ENCODE measurements around the gene SPTLC2.

Gene SPTLC2

DNA sequence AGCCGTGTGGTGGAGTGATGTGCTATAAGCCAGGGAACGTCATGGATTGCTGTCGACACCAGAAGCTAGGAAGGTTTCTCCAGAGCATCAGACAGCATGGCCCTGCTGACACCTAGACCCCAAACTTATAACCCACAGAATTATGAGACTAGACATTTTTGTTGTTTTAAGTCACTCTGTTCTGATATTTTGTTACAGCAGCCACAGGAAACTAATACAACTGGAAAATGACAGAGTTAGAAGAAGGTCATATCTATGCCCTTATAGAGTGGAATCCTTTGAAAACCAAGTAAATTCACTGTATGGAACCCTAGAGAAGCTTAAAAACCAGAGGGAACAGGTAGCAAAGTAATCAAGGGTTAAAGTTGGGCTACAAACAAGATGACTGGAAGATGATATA, 42.5 kb downstream of the SPTLC2 start:
- no peak overlapping the region for H3K4me3 ChIP-seq (ENCODE audit: low read depth, low read length)
- no peak overlapping the region for H3K27ac ChIP-seq (ENCODE audit: low read depth, low read length)
- H3K36me3 ChIP-seq (ENCODE audit: insufficient read depth, low read length), result peaks cover 15% of the 10 kb centered on the region; the same call in 1 of the 2 replicates
- H3K79me2 ChIP-seq (ENCODE audit: control insufficient read depth, insufficient read depth, low read length, unreplicated experiment), result peaks cover 7% of the 10 kb centered on the region
- no peaks in the 10 kb centered on the region for H3K27me3 ChIP-seq (ENCODE audit: insufficient read depth, low read length)
- H3K4me1 ChIP-seq (ENCODE audit: control insufficient read depth, insufficient read depth, low read length, unreplicated experiment), result no peaks in the 10 kb centered on the region
- H2AFZ ChIP-seq (ENCODE audit: low read length, unreplicated experiment), result no peak overlapping the region

GRCh38 chr14:77570706-77571268, 45.6 kb downstream of the SPTLC2 start:
- Histone ChIP-seq H3K4me3 (ENCODE audit: low read depth, low read length) (no peak overlapping the region), H2AFZ (ENCODE audit: low read length, unreplicated experiment) (no peak overlapping the region), H3K4me1 (ENCODE audit: control insufficient read depth, insufficient read depth, low read length, unreplicated experiment) (no peaks in the 10 kb centered on the region), H3K27ac (ENCODE audit: low read depth, low read length) (no peak overlapping the region), H3K27me3 (ENCODE audit: insufficient read depth, low read length) (no peaks in the 10 kb centered on the region), H3K79me2 (ENCODE audit: control insufficient read depth, insufficient read depth, low read length, unreplicated experiment) (no peaks in the 10 kb centered on the region), H3K36me3 (ENCODE audit: insufficient read depth, low read length) (peaks cover 18% of the 10 kb centered on the region; the same call in 1 of the 2 replicates)

DNA sequence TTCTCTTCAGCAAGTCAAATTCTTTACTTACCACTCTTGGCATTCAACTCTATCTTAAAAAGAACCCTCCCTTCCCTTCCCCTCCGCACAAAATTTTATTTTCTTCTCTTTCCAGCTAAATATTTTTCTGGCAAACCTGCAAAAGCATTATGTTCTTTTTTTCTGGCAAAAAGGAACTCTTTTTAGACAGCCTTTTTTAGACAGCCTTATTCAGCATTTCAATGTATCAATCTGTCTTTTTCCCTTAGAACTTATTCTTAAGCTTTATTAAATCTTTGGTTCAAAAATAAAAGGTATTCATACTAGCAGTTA, 50.5 kb downstream of the SPTLC2 start:
- H3K36me3 ChIP-seq (ENCODE audit: insufficient read depth, low read length), result peaks cover 17% of the 10 kb centered on the region
- H2AFZ ChIP-seq (ENCODE audit: low read length, unreplicated experiment), result no peak overlapping the region
- peaks cover 2% of the 10 kb centered on the region for H3K79me2 ChIP-seq (ENCODE audit: control insufficient read depth, insufficient read depth, low read length, unreplicated experiment)
- no peak overlapping the region for H3K4me3 ChIP-seq (ENCODE audit: low read depth, low read length)
- H3K27ac ChIP-seq (ENCODE audit: low read depth, low read length), result peak overlapping the region; percentile 23
- H3K4me1 ChIP-seq (ENCODE audit: control insufficient read depth, insufficient read depth, low read length, unreplicated experiment), result peaks cover 13% of the 10 kb centered on the region
- no peaks in the 10 kb centered on the region for H3K27me3 ChIP-seq (ENCODE audit: insufficient read depth, low read length)

DNA sequence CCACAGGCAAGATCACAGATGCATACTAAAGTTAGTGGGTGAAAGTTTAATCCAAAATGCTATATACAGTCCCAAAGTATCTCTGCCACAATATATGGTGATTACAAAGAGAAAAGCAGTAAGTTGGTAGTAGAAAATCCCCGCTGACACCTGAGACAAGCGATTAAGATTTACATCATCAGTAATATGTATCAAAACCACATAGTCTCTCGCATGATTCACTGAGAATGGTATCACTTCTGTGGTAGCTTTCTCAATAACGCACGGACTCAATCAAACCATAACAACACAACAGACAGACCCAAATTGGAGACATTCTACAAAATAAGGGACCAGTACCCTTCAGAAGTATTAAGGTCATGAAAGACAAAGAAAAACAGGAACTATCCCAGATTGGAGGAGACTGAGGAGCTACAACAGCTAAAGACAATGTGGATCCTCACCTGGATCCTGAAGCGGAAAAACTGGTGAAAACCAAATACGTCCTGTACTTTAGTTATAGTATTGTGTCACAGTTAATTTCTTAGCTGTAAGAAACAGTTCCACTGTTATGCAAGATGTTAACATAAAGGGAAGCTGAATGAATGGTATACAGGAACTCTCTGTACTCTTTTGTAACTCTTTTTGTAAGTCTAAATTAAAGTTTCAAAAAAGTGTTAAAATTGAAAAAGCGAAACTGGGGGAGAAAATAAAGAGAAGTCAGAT, 51.0 kb downstream of the SPTLC2 start:
- H3K36me3 ChIP-seq (ENCODE audit: insufficient read depth, low read length), result peaks cover 17% of the 10 kb centered on the region
- H3K4me3 ChIP-seq (ENCODE audit: low read depth, low read length), result no peak overlapping the region
- H3K27ac ChIP-seq (ENCODE audit: low read depth, low read length), result peak overlapping the region; percentile 23
- H3K4me1 ChIP-seq (ENCODE audit: control insufficient read depth, insufficient read depth, low read length, unreplicated experiment), result peaks cover 13% of the 10 kb centered on the region
- H2AFZ ChIP-seq (ENCODE audit: low read length, unreplicated experiment), result no peak overlapping the region
- H3K27me3 ChIP-seq (ENCODE audit: insufficient read depth, low read length), result no peaks in the 10 kb centered on the region
- H3K79me2 ChIP-seq (ENCODE audit: control insufficient read depth, insufficient read depth, low read length, unreplicated experiment), result peaks cover 2% of the 10 kb centered on the region

- Histone ChIP-seq H3K36me3 (ENCODE audit: insufficient read depth, low read length) (peaks cover 12% of the 10 kb centered on the region; the same call in 1 of the 2 replicates), H2AFZ (ENCODE audit: low read length, unreplicated experiment) (no peak overlapping the region), H3K4me3 (ENCODE audit: low read depth, low read length) (no peak overlapping the region), H3K27me3 (ENCODE audit: insufficient read depth, low read length) (no peaks in the 10 kb centered on the region), H3K79me2 (ENCODE audit: control insufficient read depth, insufficient read depth, low read length, unreplicated experiment) (peaks cover 2% of the 10 kb centered on the region), H3K27ac (ENCODE audit: low read depth, low read length) (peak overlapping the region; percentile 91), H3K4me1 (ENCODE audit: control insufficient read depth, insufficient read depth, low read length, unreplicated experiment) (peaks cover 13% of the 10 kb centered on the region)
Observed at GRCh38 chr14:77562681-77563080, 53.8 kb downstream of the SPTLC2 start.

GRCh38 chr14:77561881-77562280, 54.6 kb downstream of the SPTLC2 start:
- Histone ChIP-seq H2AFZ (ENCODE audit: low read length, unreplicated experiment) (no peak overlapping the region), H3K36me3 (ENCODE audit: insufficient read depth, low read length) (peaks cover 14% of the 10 kb centered on the region; the same call in 1 of the 2 replicates), H3K4me1 (ENCODE audit: control insufficient read depth, insufficient read depth, low read length, unreplicated experiment) (peaks cover 13% of the 10 kb centered on the region), H3K27ac (ENCODE audit: low read depth, low read length) (peak overlapping the region; percentile 91; the same call in 1 of the 2 replicates), H3K79me2 (ENCODE audit: control insufficient read depth, insufficient read depth, low read length, unreplicated experiment) (peaks cover 2% of the 10 kb centered on the region), H3K4me3 (ENCODE audit: low read depth, low read length) (no peak overlapping the region), H3K27me3 (ENCODE audit: insufficient read depth, low read length) (no peaks in the 10 kb centered on the region)

DNA sequence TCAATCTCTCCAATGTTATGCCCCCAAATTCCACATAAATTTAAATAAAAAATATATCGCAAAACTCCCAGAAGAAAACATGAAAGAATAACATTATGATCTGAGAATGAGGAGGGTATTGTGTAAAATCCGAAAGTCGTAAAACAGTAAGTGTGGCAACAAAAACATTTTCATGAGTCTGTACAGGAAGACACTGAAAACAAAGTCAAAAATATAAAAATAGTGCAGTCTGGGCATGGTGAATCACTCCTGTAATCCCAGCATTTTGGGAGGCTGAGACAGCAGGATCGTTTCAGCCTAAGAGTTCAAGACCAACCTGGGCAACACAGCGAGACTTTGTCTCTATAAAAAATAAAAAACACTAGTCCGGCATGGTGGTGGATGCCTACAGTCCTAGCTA, 57.1 kb downstream of the SPTLC2 start:
- Histone ChIP-seq H3K27me3 (ENCODE audit: insufficient read depth, low read length) (no peaks in the 10 kb centered on the region), H3K4me1 (ENCODE audit: control insufficient read depth, insufficient read depth, low read length, unreplicated experiment) (peaks cover 13% of the 10 kb centered on the region), H3K79me2 (ENCODE audit: control insufficient read depth, insufficient read depth, low read length, unreplicated experiment) (peaks cover 2% of the 10 kb centered on the region), H2AFZ (ENCODE audit: low read length, unreplicated experiment) (no peak overlapping the region), H3K4me3 (ENCODE audit: low read depth, low read length) (no peak overlapping the region), H3K36me3 (ENCODE audit: insufficient read depth, low read length) (peaks cover 25% of the 10 kb centered on the region; the same call in 1 of the 2 replicates), H3K27ac (ENCODE audit: low read depth, low read length) (no peak overlapping the region)

DNA sequence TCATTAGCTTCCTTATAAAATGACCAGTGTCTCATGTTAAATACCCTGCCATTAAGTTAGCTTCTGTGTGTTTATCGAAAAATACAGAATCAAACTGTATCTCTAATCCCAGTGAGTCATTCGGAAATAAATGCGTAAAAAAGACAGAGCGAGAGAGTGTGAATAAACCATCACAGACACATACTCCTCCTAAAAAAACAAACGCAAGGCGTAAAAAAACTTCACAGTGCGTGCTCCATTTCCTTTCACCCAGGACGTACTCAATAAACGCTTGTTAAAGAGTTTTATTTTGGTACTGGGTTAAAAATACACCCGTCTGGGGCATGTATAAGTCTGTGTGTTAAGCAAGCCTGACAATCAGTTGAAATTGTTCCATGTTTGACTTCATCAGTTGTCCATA, 59.0 kb downstream of the SPTLC2 start:
- Histone ChIP-seq H3K4me1 (ENCODE audit: control insufficient read depth, insufficient read depth, low read length, unreplicated experiment) (peaks cover 4% of the 10 kb centered on the region), H2AFZ (ENCODE audit: low read length, unreplicated experiment) (no peak overlapping the region), H3K36me3 (ENCODE audit: insufficient read depth, low read length) (peaks cover 23% of the 10 kb centered on the region; the same call in 1 of the 2 replicates), H3K79me2 (ENCODE audit: control insufficient read depth, insufficient read depth, low read length, unreplicated experiment) (no peaks in the 10 kb centered on the region), H3K4me3 (ENCODE audit: low read depth, low read length) (no peak overlapping the region), H3K27me3 (ENCODE audit: insufficient read depth, low read length) (no peaks in the 10 kb centered on the region), H3K27ac (ENCODE audit: low read depth, low read length) (no peak overlapping the region)

DNA sequence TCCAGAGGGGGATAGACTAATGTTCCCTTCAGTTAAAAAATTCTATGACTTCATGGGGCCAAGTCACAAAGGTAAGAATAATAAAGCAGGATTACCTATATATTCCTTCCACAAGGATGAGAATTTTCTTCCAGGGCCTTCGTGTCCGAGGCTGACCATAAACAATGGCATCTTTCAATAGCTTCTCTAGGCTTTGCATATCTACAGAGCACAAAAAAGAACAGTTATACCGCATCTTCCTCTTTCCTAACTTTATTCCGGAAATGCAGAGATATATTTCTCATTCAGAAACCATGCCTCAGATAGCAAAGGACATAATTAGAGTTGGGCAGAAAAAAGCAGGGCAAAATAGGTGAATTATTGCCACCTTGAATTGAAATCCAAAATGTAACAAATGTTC, 59.5 kb downstream of the SPTLC2 start:
- no peak overlapping the region for H3K27ac ChIP-seq (ENCODE audit: low read depth, low read length)
- peaks cover 23% of the 10 kb centered on the region; the same call in 1 of the 2 replicates for H3K36me3 ChIP-seq (ENCODE audit: insufficient read depth, low read length)
- H3K4me1 ChIP-seq (ENCODE audit: control insufficient read depth, insufficient read depth, low read length, unreplicated experiment), result no peaks in the 10 kb centered on the region
- H2AFZ ChIP-seq (ENCODE audit: low read length, unreplicated experiment), result no peak overlapping the region
- no peak overlapping the region for H3K4me3 ChIP-seq (ENCODE audit: low read depth, low read length)
- no peaks in the 10 kb centered on the region for H3K79me2 ChIP-seq (ENCODE audit: control insufficient read depth, insufficient read depth, low read length, unreplicated experiment)
- no peaks in the 10 kb centered on the region for H3K27me3 ChIP-seq (ENCODE audit: insufficient read depth, low read length)

GRCh38 chr14:77554816-77555599, 61.4 kb downstream of the SPTLC2 start:
- H3K36me3 ChIP-seq (ENCODE audit: insufficient read depth, low read length), result 0 out of 2 replicates have a peak, but pooled peaks cover 20% of the 10 kb centered on the region
- no peaks in the 10 kb centered on the region for H3K79me2 ChIP-seq (ENCODE audit: control insufficient read depth, insufficient read depth, low read length, unreplicated experiment)
- peak overlapping the region; percentile 39 for H3K27ac ChIP-seq (ENCODE audit: low read depth, low read length)
- no peak overlapping the region for H2AFZ ChIP-seq (ENCODE audit: low read length, unreplicated experiment)
- no peaks in the 10 kb centered on the region for H3K4me1 ChIP-seq (ENCODE audit: control insufficient read depth, insufficient read depth, low read length, unreplicated experiment)
- H3K27me3 ChIP-seq (ENCODE audit: insufficient read depth, low read length), result no peaks in the 10 kb centered on the region
- no peak overlapping the region for H3K4me3 ChIP-seq (ENCODE audit: low read depth, low read length)
